HT1080 (cell line): ENCODE measurements around the gene ARSA. TPM values are rescaled to one million over a fixed set of nuclear protein-coding genes. Genes with fewer than 3 reads are reported as not detected.
A peak's percentile ranks its signal among the peaks of the same experiment; 100 is the strongest.

Experiments used
- DNase-seq: peaks from one replicate; pipeline ENCODE4 v3.0.0-alpha.2; 2015; ENCODE audit warnings: low read depth
- small RNA-seq: library from RNA; depleted of rRNA; stranded (forward); fragments of <200 nt; gene quantifications from one replicate; pipeline ENCODE3, GENCODE V24; 2014
- total RNA-seq: library from RNA; depleted of rRNA; stranded (reverse); fragments of >200 nt; shearing (Covaris generic); gene quantifications from 2 replicates; pipeline ENCODE4 v1.2.3, GENCODE V29; 2014; rRNA removed

Gene ARSA
- total RNA-seq, 1 experiment from 2014 or later = 11.3 TPM

GRCh38 chr22:50581031-50581949, 46.7 kb downstream of the ARSA start:
- no peak for DNase-seq

- no peak for DNase-seq
Measured at GRCh38 chr22:50579752-50580151, 48.2 kb downstream of the ARSA start.

GRCh38 chr22:50578776-50579310, 49.1 kb downstream of the ARSA start:
- no peak for DNase-seq

- DNase-seq = no peak
Measured at GRCh38 chr22:50577987-50578775, 49.8 kb downstream of the ARSA start, which contains the start of gene CPT1B. CPT1B (minus strand) TSS chr22:50578427; CDS start chr22:50577915, 512 bp downstream.

- no peak for DNase-seq
Measured at GRCh38 chr22:50577697-50577986, 50.3 kb downstream of the ARSA start.

GRCh38 chr22:50576806-50577696, 50.9 kb downstream of the ARSA start:
- peak; percentile 41 for DNase-seq

- peak; percentile 66 for DNase-seq
Measured at GRCh38 chr22:50576070-50576469, 51.9 kb downstream of the ARSA start.

GRCh38 chr22:50575426-50575941, 52.5 kb downstream of the ARSA start:
- DNase-seq = no peak

Small RNA genes lying within 50 kb of the gene (small RNA-seq; reads per million reads assigned to genes)
- not detected for gene RF00019

Other genes with a start within 250 kb of the ARSA start
- 65.2 and 76.2 TPM in 2 replicates for gene SBF1, start 153.1 kb downstream of the ARSA start, total RNA-seq
- 0.67 and 0.79 TPM in 2 replicates for gene ADM2, start 146.6 kb downstream of the ARSA start, total RNA-seq
- gene MIOX, start 141.3 kb downstream of the ARSA start, total RNA-seq = 0.13 TPM in 1 of 2 replicates, not detected in the other
- gene LMF2, start 120.5 kb downstream of the ARSA start, total RNA-seq = 36.7 and 54.3 TPM in 2 replicates
- 65.3 and 73.2 TPM in 2 replicates for gene NCAPH2, start 119.9 kb downstream of the ARSA start, total RNA-seq
- 6.4 and 7.7 TPM in 2 replicates for gene SCO2, start 102.6 kb downstream of the ARSA start, total RNA-seq
- gene TYMP, start 98.1 kb downstream of the ARSA start, total RNA-seq = 2.0 and 2.1 TPM in 2 replicates
- gene KLHDC7B, start 82.3 kb downstream of the ARSA start, total RNA-seq = not detected in 2 replicates
- gene SYCE3, start 65.2 kb downstream of the ARSA start, total RNA-seq = not detected in 2 replicates
- 12.5 and 13.4 TPM in 2 replicates for gene CPT1B, start 49.7 kb downstream of the ARSA start, total RNA-seq
- 17.8 and 22.3 TPM in 2 replicates for gene CHKB, start 45.3 kb downstream of the ARSA start, total RNA-seq
- 0.37 and 0.47 TPM in 2 replicates for gene MAPK8IP2, start 27.4 kb downstream of the ARSA start, total RNA-seq
- gene SHANK3, start 44.7 kb upstream of the ARSA start, total RNA-seq = 0.58 and 0.63 TPM in 2 replicates
- not detected in 2 replicates for gene ACR, start 110.1 kb upstream of the ARSA start, total RNA-seq
- 12.5 and 20.8 TPM in 2 replicates for gene RABL2B, start 155.5 kb upstream of the ARSA start, total RNA-seq